ENCODE results near the gene BLOC1S2.
A peak's percentile ranks its signal among the peaks of the same experiment; 100 is the strongest.

BLOC1S2 gene

DNA sequence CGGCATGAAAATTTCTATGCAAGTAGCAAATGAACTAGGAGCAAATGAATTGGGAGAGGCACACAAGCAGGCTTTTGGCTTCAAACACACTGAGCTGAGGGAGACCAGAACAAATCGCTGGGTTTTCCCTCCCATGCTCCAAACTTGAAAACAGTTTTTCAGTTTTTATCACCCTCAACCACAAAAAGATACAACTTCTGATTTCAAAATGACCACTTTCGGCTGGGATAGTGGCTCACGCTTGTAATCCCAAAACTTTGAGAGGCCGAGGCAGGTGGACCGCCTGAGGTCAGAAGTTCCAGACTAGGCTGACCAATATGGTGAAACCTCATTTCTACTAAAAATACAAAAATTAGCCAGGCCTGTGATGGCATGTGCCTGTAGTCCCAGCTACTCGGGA lies 48.1 kb downstream of the BLOC1S2 start:
- TF ChIP-seq, protein P1, sequence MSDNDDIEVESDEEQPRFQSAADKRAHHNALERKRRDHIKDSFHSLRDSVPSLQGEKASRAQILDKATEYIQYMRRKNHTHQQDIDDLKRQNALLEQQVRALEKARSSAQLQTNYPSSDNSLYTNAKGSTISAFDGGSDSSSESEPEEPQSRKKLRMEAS (IDR thresholded peaks at IDR 0.05; ENCODE audit: low read depth, low read length), result no peak
- TF ChIP-seq, protein P2, sequence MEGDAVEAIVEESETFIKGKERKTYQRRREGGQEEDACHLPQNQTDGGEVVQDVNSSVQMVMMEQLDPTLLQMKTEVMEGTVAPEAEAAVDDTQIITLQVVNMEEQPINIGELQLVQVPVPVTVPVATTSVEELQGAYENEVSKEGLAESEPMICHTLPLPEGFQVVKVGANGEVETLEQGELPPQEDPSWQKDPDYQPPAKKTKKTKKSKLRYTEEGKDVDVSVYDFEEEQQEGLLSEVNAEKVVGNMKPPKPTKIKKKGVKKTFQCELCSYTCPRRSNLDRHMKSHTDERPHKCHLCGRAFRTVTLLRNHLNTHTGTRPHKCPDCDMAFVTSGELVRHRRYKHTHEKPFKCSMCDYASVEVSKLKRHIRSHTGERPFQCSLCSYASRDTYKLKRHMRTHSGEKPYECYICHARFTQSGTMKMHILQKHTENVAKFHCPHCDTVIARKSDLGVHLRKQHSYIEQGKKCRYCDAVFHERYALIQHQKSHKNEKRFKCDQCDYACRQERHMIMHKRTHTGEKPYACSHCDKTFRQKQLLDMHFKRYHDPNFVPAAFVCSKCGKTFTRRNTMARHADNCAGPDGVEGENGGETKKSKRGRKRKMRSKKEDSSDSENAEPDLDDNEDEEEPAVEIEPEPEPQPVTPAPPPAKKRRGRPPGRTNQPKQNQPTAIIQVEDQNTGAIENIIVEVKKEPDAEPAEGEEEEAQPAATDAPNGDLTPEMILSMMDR (IDR thresholded peaks at IDR 0.05; ENCODE audit: low read depth, low read length), result no peak
- TF ChIP-seq MYC (IDR thresholded peaks at IDR 0.05; ENCODE audit: low read depth, low read length) (no peak), POLR2A (IDR thresholded peaks at IDR 0.05; ENCODE audit: extremely low read depth, insufficient read length) (no peak)
- H3K4me3 ChIP-seq (ENCODE audit: low read depth, low read length), result no peak overlapping the region
- DNase-seq (ENCODE audit: low read depth), result no peak

DNA sequence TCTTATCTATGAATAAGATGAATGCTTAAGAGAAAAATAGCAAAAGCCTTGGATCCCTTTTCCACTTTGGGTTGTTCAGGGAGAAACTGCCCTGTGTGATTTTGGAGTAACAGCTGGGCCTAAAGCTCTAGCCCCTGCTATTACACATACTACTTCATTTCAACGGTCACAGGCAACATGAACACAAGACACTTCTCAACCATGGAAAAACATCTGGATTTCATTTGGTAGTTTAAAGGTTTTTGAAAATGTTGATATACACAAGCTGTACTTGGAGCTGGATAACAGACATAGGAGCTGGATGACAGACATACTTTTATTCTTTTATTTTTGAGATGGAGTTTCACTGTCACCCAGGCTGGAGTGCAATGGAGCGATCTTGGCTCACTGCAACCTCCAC lies 54.4 kb downstream of the BLOC1S2 start:
- H3K4me3 ChIP-seq (ENCODE audit: low read depth, low read length), result no peak overlapping the region
- TF ChIP-seq MYC (IDR thresholded peaks at IDR 0.05; ENCODE audit: low read depth, low read length), result no peak
- TF ChIP-seq, protein P1 (IDR thresholded peaks at IDR 0.05; ENCODE audit: low read depth, low read length), result no peak
- TF ChIP-seq POLR2A (IDR thresholded peaks at IDR 0.05; ENCODE audit: extremely low read depth, insufficient read length), result no peak
- TF ChIP-seq, protein P2 (IDR thresholded peaks at IDR 0.05; ENCODE audit: low read depth, low read length), result no peak
- no peak for DNase-seq (ENCODE audit: low read depth)

DNA sequence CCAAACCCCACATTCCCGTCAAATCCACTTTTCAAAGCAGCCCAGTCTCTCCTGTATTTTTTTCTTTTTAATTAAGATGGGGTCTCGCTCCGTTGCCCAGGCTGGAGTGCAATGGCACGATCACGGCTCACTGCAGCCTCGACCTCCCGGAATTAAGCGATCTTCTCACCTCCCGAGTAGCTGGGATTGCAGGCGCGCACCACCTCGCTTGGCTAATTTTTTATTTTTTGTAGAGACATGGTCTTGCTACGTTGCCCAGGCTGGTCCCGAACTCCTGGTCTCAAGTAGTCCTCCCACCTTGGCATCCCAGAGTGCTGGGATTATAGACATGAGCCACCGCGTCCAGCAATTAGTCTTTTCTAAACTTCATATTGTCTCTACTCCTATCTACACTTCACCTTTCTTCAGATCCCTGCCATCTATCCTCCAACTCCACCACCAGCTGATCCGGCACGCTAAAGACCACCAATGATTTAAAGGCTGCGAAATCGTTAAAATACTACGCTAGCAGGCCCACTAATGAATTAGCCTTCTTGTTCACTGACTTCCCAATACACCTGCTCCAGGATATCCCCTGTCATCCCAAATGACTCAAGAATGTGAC lies 56.6 kb downstream of the BLOC1S2 start:
- peak; percentile 12 for DNase-seq (ENCODE audit: low read depth)
- TF ChIP-seq, protein P1 (IDR thresholded peaks at IDR 0.05; ENCODE audit: low read depth, low read length), result no peak
- no peak for TF ChIP-seq POLR2A (IDR thresholded peaks at IDR 0.05; ENCODE audit: extremely low read depth, insufficient read length)
- TF ChIP-seq, protein P2 (IDR thresholded peaks at IDR 0.05; ENCODE audit: low read depth, low read length), result no peak
- no peak for TF ChIP-seq MYC (IDR thresholded peaks at IDR 0.05; ENCODE audit: low read depth, low read length)
- H3K4me3 ChIP-seq (ENCODE audit: low read depth, low read length), result peak overlapping the region; percentile 98

DNA sequence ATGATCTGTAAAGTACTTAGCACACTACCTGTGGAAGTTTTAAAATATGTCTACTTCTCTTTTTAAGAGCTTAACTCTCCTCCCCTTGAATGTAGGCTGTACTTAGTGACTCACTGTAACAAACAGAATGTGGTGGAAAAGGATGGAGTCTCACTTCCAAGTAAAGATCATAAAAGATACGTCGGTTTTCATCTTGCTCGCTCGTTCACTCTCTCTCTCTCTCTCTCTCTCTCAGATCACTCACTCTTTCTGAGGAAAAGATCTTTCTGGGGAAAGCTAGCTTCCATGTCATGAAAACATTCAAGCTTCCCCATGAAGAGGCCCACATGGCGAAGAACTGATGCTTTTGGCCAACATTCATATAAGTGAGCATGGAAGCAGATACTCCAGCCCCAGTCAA lies 62.6 kb downstream of the BLOC1S2 start:
- peak; percentile 20 for DNase-seq (ENCODE audit: low read depth)

More for the DNA sequence above, 62.6 kb downstream of the BLOC1S2 start:
- H3K4me3 ChIP-seq (ENCODE audit: low read depth, low read length), result no peak overlapping the region
- TF ChIP-seq, protein P1 (IDR thresholded peaks at IDR 0.05; ENCODE audit: low read depth, low read length), result no peak
- TF ChIP-seq POLR2A (IDR thresholded peaks at IDR 0.05; ENCODE audit: extremely low read depth, insufficient read length), result no peak
- no peak for TF ChIP-seq MYC (IDR thresholded peaks at IDR 0.05; ENCODE audit: low read depth, low read length)
- TF ChIP-seq, protein P2 (IDR thresholded peaks at IDR 0.05; ENCODE audit: low read depth, low read length), result no peak

All from NB4 (cell line).